Smooth muscle cell (in vitro differentiated cells): ENCODE results near the gene FUT3. TPM values are rescaled to one million over a fixed set of nuclear protein-coding genes. Genes with fewer than 3 reads are reported as not detected.
A peak's percentile ranks its signal among the peaks of the same experiment; 100 is the strongest.

ENCODE experiments used
- DNase-seq: peaks from one replicate; lab custom pipeline; 2025; ENCODE audit not compliant: unreplicated experiment; lab: John Stamatoyannopoulos, UW
- H2AFZ ChIP-seq: fragments of 200-600 bp; sonication (generic); 2 replicates; pipeline ENCODE4 v1.6.0; 2016; ENCODE audit warnings: antibody characterized with exemption, low read depth, mild to moderate bottlenecking
- H3F3A ChIP-seq: fragments of 200-600 bp; sonication (generic); 2 replicates; pipeline ENCODE4 v1.6.0; 2017; ENCODE audit warnings: antibody characterized with exemption, low read depth
- H3K27ac ChIP-seq: fragments of 200-600 bp; sonication (generic); 2 replicates; pipeline ENCODE4 v1.5.1; 2016; ENCODE audit warnings: low read depth, mild to moderate bottlenecking
- H3K27me3 ChIP-seq: fragments of 200-600 bp; sonication (generic); 2 replicates; pipeline ENCODE4 v1.6.1; 2016; ENCODE audit warnings: low read depth, mild to moderate bottlenecking
- H3K36me3 ChIP-seq: fragments of 200-600 bp; sonication (generic); 2 replicates; pipeline ENCODE4 v1.5.1; 2016; ENCODE audit warnings: low read depth
- H3K4me1 ChIP-seq: fragments of 200-600 bp; sonication (generic); 2 replicates; pipeline ENCODE4 v1.5.1; 2016; ENCODE audit warnings: low read depth
- H3K4me2 ChIP-seq: fragments of 200-600 bp; sonication (generic); 2 replicates; pipeline ENCODE4 v1.6.0; 2016; ENCODE audit warnings: mild to moderate bottlenecking
- H3K4me3 ChIP-seq: fragments of 200-600 bp; sonication (generic); 2 replicates; pipeline ENCODE4 v1.5.1; 2016; ENCODE audit warnings: mild to moderate bottlenecking
- H3K79me2 ChIP-seq: fragments of 200-600 bp; sonication (generic); 2 replicates; pipeline ENCODE4 v1.6.0; 2016; ENCODE audit warnings: low read depth, mild to moderate bottlenecking
- H3K9ac ChIP-seq: fragments of 200-600 bp; sonication (generic); 2 replicates; pipeline ENCODE4 v1.6.0; 2016; ENCODE audit warnings: low read depth
- H3K9me3 ChIP-seq: fragments of 200-600 bp; sonication (generic); replicated peaks from 2 replicates; pipeline ENCODE4 v1.5.1; 2016; ENCODE audit warnings: low read depth
- H4K20me1 ChIP-seq: fragments of 200-600 bp; sonication (generic); 2 replicates; pipeline ENCODE4 v1.6.0; 2016; ENCODE audit warnings: low read depth
- CTCF ChIP-seq: fragments of 200-600 bp; sonication (generic); IDR thresholded peaks from 2 replicates; pipeline ENCODE4 v1.5.1; 2017; ENCODE audit warnings: borderline replicate concordance, mild to moderate bottlenecking, antibody characterized with exemption; ENCODE audit not compliant: insufficient read depth, poor library complexity, severe bottlenecking
- WGBS: methylation state at CpG from one replicate; pipeline ENCODE4 v1.1.7; 2016; ENCODE audit warnings: low lambda C conversion rate; 5-methylcytosine and 5-hydroxymethylcytosine counted together
- polyA plus RNA-seq: library from polyadenylated mRNA; unstranded; fragments of >200 nt; fragmentation: Nextera tagmentation; extraction: Ambion mirVana; gene quantifications from 2 replicates; pipeline ENCODE4 v1.2.1, GENCODE V29; 2016
- total RNA-seq: library from RNA; depleted of rRNA; stranded (reverse); fragments of >200 nt; gene quantifications from 2 replicates; pipeline ENCODE4 v1.2.3, GENCODE V29; 2014

FUT3 gene
- total and polyA plus RNA-seq, 2 experiments from 2014 or later, result 0.24 to 0.58 TPM

GRCh38 chr19:5804516-5805461 lies 46.5 kb downstream of the FUT3 start, which contains the start of gene NRTN:
Gene NRTN, plus strand, starts transcription at chr19:5805067. Its CDS starts 19,099 bp downstream, at chr19:5824166.
- no peaks in the 10 kb centered on the region for H4K20me1 ChIP-seq
- no peaks in the 10 kb centered on the region for H3K79me2 ChIP-seq
- no peak within 1 kb of the TSS for H3K9ac ChIP-seq
- no peak for DNase-seq
- TF ChIP-seq CTCF, result no peak
- peaks cover 10% of the 10 kb centered on the region for H3K27me3 ChIP-seq
- H3K4me1 ChIP-seq, result no peaks in the 10 kb centered on the region
- H3K36me3 ChIP-seq, result no peaks in the 10 kb centered on the region
- H3F3A ChIP-seq, result peaks cover 12% of the 10 kb centered on the region
- peak within 1 kb of the TSS; percentile 84 for H3K4me2 ChIP-seq
- H3K4me3 ChIP-seq, result peak within 1 kb of the TSS; percentile 44
- no peak within 1 kb of the TSS for H3K27ac ChIP-seq
- H2AFZ ChIP-seq, result no peak within 1 kb of the TSS
- no peaks in the 10 kb centered on the region for H3K9me3 ChIP-seq
- WGBS, result 11% methylated on average over 29 of the region's 107 CpGs

- Histone ChIP-seq H3K27ac (no peak overlapping the region), H2AFZ (peak overlapping the region; percentile 76), H3K4me2 (peak overlapping the region; percentile 84), H3K9me3 (no peaks in the 10 kb centered on the region), H3K4me1 (no peaks in the 10 kb centered on the region), H3K4me3 (peak overlapping the region; percentile 43), H3F3A (peaks cover 12% of the 10 kb centered on the region), H3K36me3 (no peaks in the 10 kb centered on the region), H3K79me2 (no peaks in the 10 kb centered on the region), H4K20me1 (no peaks in the 10 kb centered on the region), H3K27me3 (peaks cover 10% of the 10 kb centered on the region), H3K9ac (no peak overlapping the region)
- TF ChIP-seq CTCF, result peak; percentile 94
- 5% methylated on average over 47 of the region's 54 CpGs for WGBS
- peak; percentile 92 for DNase-seq
Measured at GRCh38 chr19:5803752-5804515, 47.3 kb downstream of the FUT3 start.

- Histone ChIP-seq H2AFZ (peak overlapping the region; percentile 76), H3K9me3 (no peaks in the 10 kb centered on the region), H3K4me2 (peak overlapping the region; percentile 84), H4K20me1 (no peaks in the 10 kb centered on the region), H3K79me2 (no peaks in the 10 kb centered on the region), H3K36me3 (no peaks in the 10 kb centered on the region), H3K4me3 (peak overlapping the region; percentile 43), H3F3A (peaks cover 12% of the 10 kb centered on the region), H3K27ac (no peak overlapping the region), H3K27me3 (peaks cover 10% of the 10 kb centered on the region), H3K9ac (no peak overlapping the region), H3K4me1 (no peaks in the 10 kb centered on the region)
- TF ChIP-seq CTCF, result no peak
- DNase-seq, result no peak
- 21% methylated on average over 8 of the region's 8 CpGs for WGBS
Measured at GRCh38 chr19:5803441-5803751, 47.9 kb downstream of the FUT3 start.
